GM12891 (cell line): ENCODE measurements around the gene STOX2.

ENCODE experiments used
- DNase-seq: peaks from one replicate; pipeline ENCODE4 v3.0.0; 2011; ENCODE audit warnings: low spot score; ENCODE audit not compliant: insufficient read length
- FAIRE-seq: peaks from 2 replicates; lab custom pipeline; 2011; peaks lifted over from hg19 to GRCh38; lab: Jason Lieb, UNC
- PAX5 ChIP-seq: IDR thresholded peaks from 2 replicates; pipeline ENCODE4 v1.6.1; 2011; ENCODE audit warnings: low read length, moderate library complexity, mild to moderate bottlenecking; ENCODE audit not compliant: insufficient read depth, severe bottlenecking
- POLR2A ChIP-seq: IDR thresholded peaks from 2 replicates; pipeline ENCODE4 v1.6.1; 2011; ENCODE audit warnings: low read depth, low read length, control low read depth
- POLR2AphosphoS5 ChIP-seq: IDR thresholded peaks from 2 replicates; pipeline ENCODE4 v1.6.1; 2011; ENCODE audit warnings: low read depth, low read length, control low read depth
- POU2F2 ChIP-seq: IDR thresholded peaks from 2 replicates; pipeline ENCODE4 v1.6.1; 2011; ENCODE audit warnings: low read depth, mild to moderate bottlenecking, control low read depth, low read length, moderate library complexity
- SPI1 ChIP-seq: IDR thresholded peaks from 2 replicates; pipeline ENCODE4 v1.6.1; 2011; ENCODE audit warnings: low read depth, low read length, control low read depth
- TAF1 ChIP-seq: IDR thresholded peaks from 2 replicates; pipeline ENCODE4 v1.6.1; 2011; ENCODE audit warnings: low read depth, low read length, control low read depth

The STOX2 gene

GRCh38 chr4:183870997-183871396, 34.1 kb upstream of the STOX2 start:
- TF ChIP-seq POLR2A (no peak), SPI1 (no peak), TAF1 (no peak), PAX5 (no peak), POLR2AphosphoS5 (no peak), POU2F2 (no peak)
- DNase-seq = no peak
- FAIRE-seq = no peak

GRCh38 chr4:183871581-183871980, 33.5 kb upstream of the STOX2 start:
- DNase-seq (no peak), FAIRE-seq (no peak)

GRCh38 chr4:183872531-183872930, 32.6 kb upstream of the STOX2 start:
- DNase-seq (no peak), FAIRE-seq (no peak)
- no peak for TF ChIP-seq POLR2AphosphoS5
- TF ChIP-seq POLR2A = no peak
- no peak for TF ChIP-seq TAF1
- TF ChIP-seq PAX5 = no peak
- TF ChIP-seq SPI1 = no peak
- TF ChIP-seq POU2F2 = no peak

More at GRCh38 chr4:183871581-183871980, 33.5 kb upstream of the STOX2 start:
- no peak for TF ChIP-seq SPI1
- TF ChIP-seq TAF1 = no peak
- TF ChIP-seq PAX5 = no peak
- no peak for TF ChIP-seq POU2F2
- no peak for TF ChIP-seq POLR2AphosphoS5
- TF ChIP-seq POLR2A = no peak

GRCh38 chr4:183873409-183874185, 31.5 kb upstream of the STOX2 start:
- no peak for TF ChIP-seq POU2F2
- no peak for TF ChIP-seq PAX5
- no peak for TF ChIP-seq POLR2A
- TF ChIP-seq SPI1 = no peak
- no peak for TF ChIP-seq TAF1
- TF ChIP-seq POLR2AphosphoS5 = no peak
- no peak for FAIRE-seq
- DNase-seq = no peak

GRCh38 chr4:183875251-183875825, 29.8 kb upstream of the STOX2 start:
- TF ChIP-seq POLR2AphosphoS5 (no peak), POLR2A (no peak), POU2F2 (no peak), SPI1 (no peak)
- DNase-seq (no peak), FAIRE-seq (no peak)

- no peak for FAIRE-seq
- no peak for TF ChIP-seq SPI1
- no peak for TF ChIP-seq POLR2AphosphoS5
- TF ChIP-seq PAX5 = no peak
- no peak for TF ChIP-seq POU2F2
- no peak for TF ChIP-seq POLR2A
- no peak for TF ChIP-seq TAF1
- no peak for DNase-seq
Measured at GRCh38 chr4:183876268-183876934, 28.7 kb upstream of the STOX2 start.

- FAIRE-seq (no peak), DNase-seq (no peak)
- TF ChIP-seq POU2F2 (no peak), POLR2AphosphoS5 (no peak), SPI1 (no peak), TAF1 (no peak), POLR2A (no peak), PAX5 (no peak)
Measured at GRCh38 chr4:183878251-183878970, 26.7 kb upstream of the STOX2 start.

GRCh38 chr4:183885205-183885720, 19.8 kb upstream of the STOX2 start:
- TF ChIP-seq POU2F2 = no peak
- no peak for TF ChIP-seq SPI1
- no peak for TF ChIP-seq POLR2AphosphoS5
- TF ChIP-seq TAF1 = no peak
- TF ChIP-seq PAX5 = no peak
- no peak for TF ChIP-seq POLR2A
- FAIRE-seq = no peak
- DNase-seq = no peak
